Heart left ventricle (tissue), 16 donors: Measurements from ENCODE around the gene LDAH. TPM values are rescaled to one million over a fixed set of nuclear protein-coding genes. Genes with fewer than 3 reads are reported as not detected.

Source experiments
- ATAC-seq, 4 donors: fragments of 200-7000 bp; cut with Tn5 transposase; one replicate each; pipeline ENCODE4 v1.9.1; 2020 to 2022; ENCODE audit warnings: moderate library complexity in 4 of 4, mild to moderate bottlenecking in 3 of 4, moderate number of reproducible peaks in 1 of 4
- DNase-seq, 5 donors: peaks; one replicate each; pipeline ENCODE4 v3.0.0-alpha.2; 2020
- H3K27ac ChIP-seq, 12 donors: fragments of 200-600 bp; sonication (generic) in 4 of 12; one replicate each; pipeline versions ENCODE4 v1.5.0 to v1.8.0; 2016 to 2022; ENCODE audit warnings: mild to moderate bottlenecking in 2 of 12
- H3K27me3 ChIP-seq, 9 donors: fragments of 200-600 bp; sonication (generic) in 2 of 9; one replicate each; pipeline versions ENCODE4 v1.5.1 to v1.8.0; 2016 to 2022; ENCODE audit warnings: mild to moderate bottlenecking in 3 of 9
- H3K36me3 ChIP-seq, 9 donors: fragments of 200-600 bp; sonication (generic) in 2 of 9; one replicate each; pipeline versions ENCODE4 v1.5.0 to v1.8.0; 2018 to 2022; ENCODE audit warnings: mild to moderate bottlenecking in 2 of 9
- H3K4me1 ChIP-seq, 12 donors: fragments of 200-600 bp; sonication (generic) in 4 of 12; one replicate each; pipeline versions ENCODE4 v1.5.0 to v1.8.0; 2016 to 2022; ENCODE audit warnings: mild to moderate bottlenecking in 3 of 12
- H3K4me3 ChIP-seq, 12 donors: fragments of 200-600 bp; sonication (generic) in 4 of 12; one replicate each; pipeline versions ENCODE4 v1.5.0 to v1.8.0; 2017 to 2022; ENCODE audit warnings: mild to moderate bottlenecking in 9 of 12, moderate library complexity in 4 of 12
- H3K9me3 ChIP-seq, 12 donors: fragments of 200-600 bp; sonication (generic) in 4 of 12; one replicate each; pipeline versions ENCODE4 v1.5.0 to v1.8.0; 2016 to 2022; ENCODE audit warnings: mild to moderate bottlenecking in 1 of 12
- POLR2A ChIP-seq, 2 donors: fragments of 450-650 bp; IDR thresholded peaks; one replicate each; pipeline ENCODE4 v1.6.1; 2017; ENCODE audit warnings: antibody characterized with exemption in 2 of 2, mild to moderate bottlenecking in 2 of 2, moderate library complexity in 2 of 2
- WGBS, 4 donors: extraction: QIAGEN DNeasy Blood & Tissue Kit in 2 of 4; methylation state at CpG; one replicate each; pipeline versions ENCODE4 v1.1.5 to v1.1.7; 2013 to 2018; 5-methylcytosine and 5-hydroxymethylcytosine counted together
- intact Hi-C, 10 donors: fragments of 100-400 bp; cut with DNase I; formaldehyde crosslinking; loops; one replicate each; pipeline versions ENCODE4 v1.11.1 to v1.14.2; 2022
- polyA plus RNA-seq, 2 donors: library from polyadenylated mRNA; stranded (reverse); fragments of 200-250 nt; gene quantifications; one replicate each; pipeline ENCODE4 v1.2.3, GENCODE V29; 2013
- total RNA-seq, 9 donors: library from RNA; depleted of rRNA in 2 of 9; stranded (reverse); fragments of >200 nt in 2 of 9; fragmentation: NEBNext Ultra II Directional in 3 of 9; extraction: Animal tissue kit (Norgen Biotek cat#: 25700) in 3 of 9; gene quantifications; one replicate each; pipeline versions ENCODE4 v1.1.0 to v1.2.4, GENCODE V29; 2016 to 2023
- TF ChIP-seq, protein P1 (sequence below), 12 donors: fragments of 200-600 bp; sonication (generic) in 4 of 12; IDR thresholded peaks; one replicate each; pipeline versions ENCODE4 v1.5.0 to v1.8.0; 2018 to 2022; ENCODE audit warnings: antibody characterized with exemption in 12 of 12, mild to moderate bottlenecking in 5 of 12
- donor health status: ischemic (EF 13 %, LVEDD 7.1; RV severe dilation, severe dysfunction).
- donor health status: healthy with polysubstance abuse.
- donor health status: DM: no; HTN: yes; CAD: no.
- donor health status: DM: no; HTN: no; CAD: no.
- donor health status: ischemic (EF 25% LVEDD 6.9; RV normal size, moderate dysfunction).
- donor health status: ischemic (EF 25% LVEDD 5.7; RV mildly dilated, moderate dysfunction).
- donor health status: healthy.
- donor health status: DM: yes; HTN: yes; CAD: no.
- donor health status: ischemic (EF 35%, LVEDD 5.7; RV mildly dilated, moderate dysfunction).
- donor health status: nonischemic (EF 11% LVEDD 7.7; RV severe dilation, severe dysfunction).
- donor health status: DM: yes; HTN: yes; CAD: no.
- donor health status: PGD.
- donor health status: ischemic (EF 29% LVEDD 5.4; RV normal size, mild dysfunction).
- donor health status: nonischemic (EF 23%, LVEDD 6.1; RV moderate dilation, normal function).

LDAH gene
- total and polyA plus RNA-seq, 11 donors, result 2.2 to 13.2 (median 6.7) TPM

DNA sequence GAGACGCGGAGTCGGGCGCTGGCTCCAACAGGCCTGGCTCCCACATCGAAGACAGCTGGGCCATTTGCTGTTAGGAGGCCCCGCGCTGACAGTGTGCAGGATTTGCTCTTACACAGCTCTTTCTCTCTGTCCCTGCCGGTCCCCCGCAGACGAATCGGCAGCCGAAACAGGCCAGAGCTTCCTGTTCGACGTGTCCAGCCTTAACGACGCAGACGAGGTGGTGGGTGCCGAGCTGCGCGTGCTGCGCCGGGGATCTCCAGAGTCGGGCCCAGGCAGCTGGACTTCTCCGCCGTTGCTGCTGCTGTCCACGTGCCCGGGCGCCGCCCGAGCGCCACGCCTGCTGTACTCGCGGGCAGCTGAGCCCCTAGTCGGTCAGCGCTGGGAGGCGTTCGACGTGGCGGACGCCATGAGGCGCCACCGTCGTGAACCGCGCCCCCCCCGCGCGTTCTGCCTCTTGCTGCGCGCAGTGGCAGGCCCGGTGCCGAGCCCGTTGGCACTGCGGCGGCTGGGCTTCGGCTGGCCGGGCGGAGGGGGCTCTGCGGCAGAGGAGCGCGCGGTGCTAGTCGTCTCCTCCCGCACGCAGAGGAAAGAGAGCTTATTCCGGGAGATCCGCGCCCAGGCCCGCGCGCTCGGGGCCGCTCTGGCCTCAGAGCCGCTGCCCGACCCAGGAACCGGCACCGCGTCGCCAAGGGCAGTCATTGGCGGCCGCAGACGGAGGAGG lies 152.4 kb downstream of the LDAH start:
- WGBS, 4 donors, result 11 to 24% (median 18%) methylated on average over 30 to 83 of the region's 83 CpGs
- Histone ChIP-seq H3K4me1 (peaks cover 0 to 48% (median 23%) of the 10 kb centered on the region in 12 donors), H3K36me3 (no peaks in the 10 kb centered on the region), H3K9me3 (no peaks in the 10 kb centered on the region), H3K27ac (no peak overlapping the region), H3K27me3 (peaks cover 27 to 83% (median 77%) of the 10 kb centered on the region in 9 donors), H3K4me3 (peak overlapping the region in 3 of 12 donors; percentile 5 to 12 (median 10))
- no peak for TF ChIP-seq POLR2A (IDR thresholded peaks at IDR 0.05)
- TF ChIP-seq, protein P1, sequence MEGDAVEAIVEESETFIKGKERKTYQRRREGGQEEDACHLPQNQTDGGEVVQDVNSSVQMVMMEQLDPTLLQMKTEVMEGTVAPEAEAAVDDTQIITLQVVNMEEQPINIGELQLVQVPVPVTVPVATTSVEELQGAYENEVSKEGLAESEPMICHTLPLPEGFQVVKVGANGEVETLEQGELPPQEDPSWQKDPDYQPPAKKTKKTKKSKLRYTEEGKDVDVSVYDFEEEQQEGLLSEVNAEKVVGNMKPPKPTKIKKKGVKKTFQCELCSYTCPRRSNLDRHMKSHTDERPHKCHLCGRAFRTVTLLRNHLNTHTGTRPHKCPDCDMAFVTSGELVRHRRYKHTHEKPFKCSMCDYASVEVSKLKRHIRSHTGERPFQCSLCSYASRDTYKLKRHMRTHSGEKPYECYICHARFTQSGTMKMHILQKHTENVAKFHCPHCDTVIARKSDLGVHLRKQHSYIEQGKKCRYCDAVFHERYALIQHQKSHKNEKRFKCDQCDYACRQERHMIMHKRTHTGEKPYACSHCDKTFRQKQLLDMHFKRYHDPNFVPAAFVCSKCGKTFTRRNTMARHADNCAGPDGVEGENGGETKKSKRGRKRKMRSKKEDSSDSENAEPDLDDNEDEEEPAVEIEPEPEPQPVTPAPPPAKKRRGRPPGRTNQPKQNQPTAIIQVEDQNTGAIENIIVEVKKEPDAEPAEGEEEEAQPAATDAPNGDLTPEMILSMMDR (IDR thresholded peaks at IDR 0.05), result no peak
- intact Hi-C loops, result no loop called here
- ATAC-seq, result no peak
- no peak for DNase-seq

- H3K9me3 ChIP-seq, result no peaks in the 10 kb centered on the region
- H3K4me3 ChIP-seq, result peak overlapping the region in 2 of 12 donors; percentile 8 to 15
- H3K27me3 ChIP-seq, result peaks cover 27 to 90% (median 84%) of the 10 kb centered on the region in 9 donors
- H3K27ac ChIP-seq, result no peak overlapping the region
- WGBS, 4 donors, result 25 to 36% (median 33%) methylated on average over 27 to 45 of the region's 45 CpGs
- intact Hi-C loops, result loop anchor here in 6 of 10 donors (5.0 to 10.0 kb wide), 4 partner anchors 85 to 448 kb away; partner anchors contain the start of gene LDAH (in 1 of the 6)
- DNase-seq, result no peak
- peaks cover 0 to 50% (median 20%) of the 10 kb centered on the region in 12 donors for H3K4me1 ChIP-seq
- no peaks in the 10 kb centered on the region for H3K36me3 ChIP-seq
- ATAC-seq, result no peak
- TF ChIP-seq, protein P1 (IDR thresholded peaks at IDR 0.05), result no peak
- no peak for TF ChIP-seq POLR2A (IDR thresholded peaks at IDR 0.05)
These were observed 153.2 kb downstream of the LDAH start for GRCh38 chr2:20669562-20670314.

GRCh38 chr2:20668871-20669475 lies 153.9 kb downstream of the LDAH start:
- H3K4me1 ChIP-seq, result peaks cover 0 to 46% (median 15%) of the 10 kb centered on the region in 12 donors
- peaks cover 31 to 95% (median 89%) of the 10 kb centered on the region in 9 donors for H3K27me3 ChIP-seq
- no peak for TF ChIP-seq POLR2A (IDR thresholded peaks at IDR 0.05)
- TF ChIP-seq, protein P1 (IDR thresholded peaks at IDR 0.05), result no peak
- ATAC-seq (no peak), DNase-seq (no peak)
- H3K27ac ChIP-seq, result no peak overlapping the region
- 56 to 60% (median 58%) methylated on average over 8 of the region's 8 CpGs for WGBS, 4 donors
- intact Hi-C loops, result loop anchor here in 6 of 10 donors (5.0 to 10.0 kb wide), 4 partner anchors 86 to 448 kb away; partner anchors contain the start of gene LDAH (in 1 of the 6)
- H3K36me3 ChIP-seq, result no peaks in the 10 kb centered on the region
- peak overlapping the region in 2 of 12 donors; percentile 15 to 65 for H3K4me3 ChIP-seq
- no peaks in the 10 kb centered on the region for H3K9me3 ChIP-seq
